ENCODE results near the gene SCARF2. TPM values are rescaled to one million over a fixed set of nuclear protein-coding genes. Genes with fewer than 3 reads are reported as not detected.
A peak's percentile ranks its signal among the peaks of the same experiment; 100 is the strongest.
"Not testable (repeated sequence)": the region's sequence is repeated elsewhere in the genome, so short reads cannot be mapped to it uniquely, and the experiment has no call there.

SCARF2 gene
- total and polyA plus RNA-seq, 7 experiments from 2014 or later = 0.21 to 2.6 (median 2.0) TPM

GRCh38 chr22:20479612-20480196, 42.1 kb upstream of the SCARF2 start:
- Histone ChIP-seq H3K36me3 (ENCODE audit: control insufficient read depth in 2 of 3, insufficient read depth in 3 of 3, low read length in 3 of 3) (peaks cover 0 to 10% (median 0%) of the 10 kb centered on the region in 3 experiments), H3K9me3 (ENCODE audit: control insufficient read depth in 2 of 3, low read length in 3 of 3) (no peaks in the 10 kb centered on the region), H3K4me1 (ENCODE audit: control insufficient read depth in 2 of 2, insufficient read depth in 2 of 2, low read length in 2 of 2) (peaks cover 0 to 12% of the 10 kb centered on the region in 2 donors), H3K27me3 (ENCODE audit: control insufficient read depth in 2 of 2, insufficient read depth in 2 of 2, low read length in 2 of 2) (no peaks in the 10 kb centered on the region), H3K27ac (ENCODE audit: low read depth, low read length) (no peak overlapping the region), H3K4me3 (ENCODE audit: low read length) (no peak overlapping the region)
- CTCF ChIA-PET = no interaction called here
- Mint-ChIP-seq H3K27me3 (no peaks in the 10 kb centered on the region), H3K9me3 (no peaks in the 10 kb centered on the region), H3K27ac (peak overlapping the region in 2 of 9 donors; percentile 51 to 66), H3K4me3 (no peak overlapping the region), H3K36me3 (peaks cover 4 to 28% (median 16%) of the 10 kb centered on the region in 5 donors), H3K4me1 (peaks cover 12 to 40% (median 31%) of the 10 kb centered on the region in 7 donors)
- ATAC-seq = no peak
- DNase-seq = no peak
- POLR2A ChIA-PET = no interaction called here
- intact Hi-C loops (cut with micrococcal nuclease) = no loop called here

- H3K9me3 ChIP-seq (ENCODE audit: control insufficient read depth in 2 of 3, low read length in 3 of 3); H3K27ac ChIP-seq (ENCODE audit: low read depth, low read length); intact Hi-C loops (cut with micrococcal nuclease); H3K36me3 ChIP-seq (ENCODE audit: control insufficient read depth in 2 of 3, insufficient read depth in 3 of 3, low read length in 3 of 3); ATAC-seq; H3K4me3 Mint-ChIP-seq; H3K4me3 ChIP-seq (ENCODE audit: low read length); H3K9me3 Mint-ChIP-seq; H3K27me3 ChIP-seq (ENCODE audit: control insufficient read depth in 2 of 2, insufficient read depth in 2 of 2, low read length in 2 of 2); DNase-seq; H3K27me3 Mint-ChIP-seq: not testable (repeated sequence)
- POLR2A ChIA-PET = interaction anchor here (0.7 kb wide), 1 partner anchor 31 kb away, joined by 3 read pairs; no protein-coding TSS in a partner anchor
- H3K4me1 ChIP-seq (ENCODE audit: control insufficient read depth in 2 of 2, insufficient read depth in 2 of 2, low read length in 2 of 2) = peaks cover 0 to 12% of the 10 kb centered on the region in 2 donors
- CTCF ChIA-PET = interaction anchor here (0.6 kb wide), 1 partner anchor 37 kb away, joined by 3 read pairs; no protein-coding TSS in a partner anchor
- peaks cover 12 to 40% (median 34%) of the 10 kb centered on the region in 7 donors for H3K4me1 Mint-ChIP-seq
- H3K36me3 Mint-ChIP-seq = peaks cover 4 to 20% (median 11%) of the 10 kb centered on the region in 5 donors
- H3K27ac Mint-ChIP-seq = peak overlapping the region in 3 of 9 donors; percentile 14 to 41 (median 34)
Observed at GRCh38 chr22:20478059-20478458, 40.4 kb upstream of the SCARF2 start.

GRCh38 chr22:20475569-20475968, 37.9 kb upstream of the SCARF2 start:
- H3K9me3 Mint-ChIP-seq; DNase-seq; H3K27me3 ChIP-seq (ENCODE audit: control insufficient read depth in 2 of 2, insufficient read depth in 2 of 2, low read length in 2 of 2); H3K9me3 ChIP-seq (ENCODE audit: control insufficient read depth in 2 of 3, low read length in 3 of 3); ATAC-seq; CTCF ChIA-PET; H3K27me3 Mint-ChIP-seq; H3K4me3 ChIP-seq (ENCODE audit: low read length); H3K27ac ChIP-seq (ENCODE audit: low read depth, low read length): not testable (repeated sequence)
- intact Hi-C loops (cut with micrococcal nuclease) = loop anchor here in 1 of 2 donors (1.0 kb wide), 1 partner anchor 20 kb away; the partner anchor contains the start of gene KLHL22
- H3K36me3 ChIP-seq (ENCODE audit: control insufficient read depth in 2 of 3, insufficient read depth in 3 of 3, low read length in 3 of 3) = peaks cover 0 to 12% (median 9%) of the 10 kb centered on the region in 3 experiments
- peaks cover 18 to 52% (median 39%) of the 10 kb centered on the region in 7 donors for H3K4me1 Mint-ChIP-seq
- POLR2A ChIA-PET = interaction anchor here (4.3 kb wide), 1 partner anchor 12 kb away, joined by 18 read pairs; no protein-coding TSS in a partner anchor
- peaks cover 0 to 12% of the 10 kb centered on the region in 2 donors for H3K4me1 ChIP-seq (ENCODE audit: control insufficient read depth in 2 of 2, insufficient read depth in 2 of 2, low read length in 2 of 2)
- H3K4me3 Mint-ChIP-seq = peak overlapping the region in 3 of 10 donors; percentile 35 to 62 (median 49)
- peaks cover 7 to 29% (median 19%) of the 10 kb centered on the region in 5 donors for H3K36me3 Mint-ChIP-seq
- peak overlapping the region; percentile 61 to 90 (median 75) for H3K27ac Mint-ChIP-seq

GRCh38 chr22:20475115-20475436, 37.5 kb upstream of the SCARF2 start:
- Histone ChIP-seq H3K4me3 (ENCODE audit: low read length) (no peak overlapping the region), H3K4me1 (ENCODE audit: control insufficient read depth in 2 of 2, insufficient read depth in 2 of 2, low read length in 2 of 2) (peaks cover 0 to 12% of the 10 kb centered on the region in 2 donors), H3K27me3 (ENCODE audit: control insufficient read depth in 2 of 2, insufficient read depth in 2 of 2, low read length in 2 of 2) (no peaks in the 10 kb centered on the region), H3K27ac (ENCODE audit: low read depth, low read length) (no peak overlapping the region), H3K36me3 (ENCODE audit: control insufficient read depth in 2 of 3, insufficient read depth in 3 of 3, low read length in 3 of 3) (peaks cover 0 to 13% (median 9%) of the 10 kb centered on the region in 3 experiments), H3K9me3 (ENCODE audit: control insufficient read depth in 2 of 3, low read length in 3 of 3) (no peaks in the 10 kb centered on the region)
- CTCF ChIA-PET = no interaction called here
- POLR2A ChIA-PET = interaction anchor here (0.9 to 4.3 kb wide), 2 partner anchors 11 to 32 kb away, joined by 4 to 18 read pairs; no protein-coding TSS in a partner anchor
- Mint-ChIP-seq H3K36me3 (peaks cover 10 to 29% (median 20%) of the 10 kb centered on the region in 5 donors), H3K9me3 (no peaks in the 10 kb centered on the region), H3K4me3 (peak overlapping the region in 6 of 10 donors; percentile 16 to 62 (median 33)), H3K27me3 (no peaks in the 10 kb centered on the region), H3K4me1 (peaks cover 20 to 52% (median 37%) of the 10 kb centered on the region in 7 donors), H3K27ac (peak overlapping the region; percentile 47 to 90 (median 75))
- DNase-seq (peak in 3 of 9 donors; percentile 14 to 24 (median 19)), ATAC-seq (no peak)
- intact Hi-C loops (cut with micrococcal nuclease) = loop anchor here in 1 of 2 donors (1.0 kb wide), 1 partner anchor 20 kb away; the partner anchor contains the start of gene KLHL22

- DNase-seq = no peak
- H3K27ac Mint-ChIP-seq = peak overlapping the region in 8 of 9 donors; percentile 19 to 76 (median 52)
- POLR2A ChIA-PET = interaction anchor here (1.1 to 4.3 kb wide), 2 partner anchors 9 to 10 kb away, joined by 5 to 18 read pairs; no protein-coding TSS in a partner anchor
- no peak overlapping the region for H3K4me3 Mint-ChIP-seq
- H3K4me1 Mint-ChIP-seq = peaks cover 25 to 58% (median 46%) of the 10 kb centered on the region in 7 donors
- Histone ChIP-seq H3K27me3 (ENCODE audit: control insufficient read depth in 2 of 2, insufficient read depth in 2 of 2, low read length in 2 of 2) (no peaks in the 10 kb centered on the region), H3K9me3 (ENCODE audit: control insufficient read depth in 2 of 3, low read length in 3 of 3) (no peaks in the 10 kb centered on the region), H3K4me3 (ENCODE audit: low read length) (no peak overlapping the region), H3K27ac (ENCODE audit: low read depth, low read length) (no peak overlapping the region), H3K4me1 (ENCODE audit: control insufficient read depth in 2 of 2, insufficient read depth in 2 of 2, low read length in 2 of 2) (peaks cover 0 to 12% of the 10 kb centered on the region in 2 donors), H3K36me3 (ENCODE audit: control insufficient read depth in 2 of 3, insufficient read depth in 3 of 3, low read length in 3 of 3) (peaks cover 0 to 29% (median 9%) of the 10 kb centered on the region in 3 experiments)
- no peak for ATAC-seq
- peaks cover 10 to 32% (median 21%) of the 10 kb centered on the region in 5 donors for H3K36me3 Mint-ChIP-seq
- H3K27me3 Mint-ChIP-seq = no peaks in the 10 kb centered on the region
- intact Hi-C loops (cut with micrococcal nuclease) = no loop called here
- CTCF ChIA-PET = interaction anchor here (0.5 to 1.4 kb wide), 2 partner anchors 10 to 55 kb away, joined by 3 read pairs; no protein-coding TSS in a partner anchor
- no peaks in the 10 kb centered on the region for H3K9me3 Mint-ChIP-seq
Observed at GRCh38 chr22:20472629-20473442, 35.2 kb upstream of the SCARF2 start.

GRCh38 chr22:20471126-20471833, 33.7 kb upstream of the SCARF2 start:
- DNase-seq (no peak), ATAC-seq (no peak)
- Mint-ChIP-seq H3K4me3 (no peak overlapping the region), H3K9me3 (no peaks in the 10 kb centered on the region), H3K4me1 (peaks cover 26 to 64% (median 50%) of the 10 kb centered on the region in 7 donors), H3K36me3 (peaks cover 10 to 27% (median 21%) of the 10 kb centered on the region in 5 donors), H3K27ac (peak overlapping the region in 4 of 9 donors; percentile 18 to 76 (median 40)), H3K27me3 (no peaks in the 10 kb centered on the region)
- CTCF ChIA-PET = no interaction called here
- intact Hi-C loops (cut with micrococcal nuclease) = no loop called here
- H3K4me3 ChIP-seq (ENCODE audit: low read length) = no peak overlapping the region
- peaks cover 0 to 29% (median 9%) of the 10 kb centered on the region in 3 experiments for H3K36me3 ChIP-seq (ENCODE audit: control insufficient read depth in 2 of 3, insufficient read depth in 3 of 3, low read length in 3 of 3)
- no peak overlapping the region for H3K27ac ChIP-seq (ENCODE audit: low read depth, low read length)
- H3K27me3 ChIP-seq (ENCODE audit: control insufficient read depth in 2 of 2, insufficient read depth in 2 of 2, low read length in 2 of 2) = no peaks in the 10 kb centered on the region
- no peaks in the 10 kb centered on the region for H3K9me3 ChIP-seq (ENCODE audit: control insufficient read depth in 2 of 3, low read length in 3 of 3)
- POLR2A ChIA-PET = interaction anchor here (0.5 to 4.3 kb wide), 5 partner anchors 7 to 34 kb away, joined by 3 to 18 read pairs (median 3); partner anchors contain the start of gene KLHL22
- peaks cover 0 to 23% of the 10 kb centered on the region in 2 donors for H3K4me1 ChIP-seq (ENCODE audit: control insufficient read depth in 2 of 2, insufficient read depth in 2 of 2, low read length in 2 of 2)
